Fibroblast of lung (primary cell): ENCODE measurements around the gene TNFSF8.

Experiments used
- CTCF ChIP-seq, 2 donors: IDR thresholded peaks in 1 of 2; conservative IDR thresholded peaks in 1 of 2; 1 replicate in 1 of 2; 2 replicates in 1 of 2; pipeline ENCODE4 v1.5.1; 2011 to 2012; ENCODE audit warnings: low read length in 2 of 2, control low read depth in 1 of 2, inconsistent platforms in 1 of 2, low read depth in 1 of 2, mild to moderate bottlenecking in 1 of 2
- EZH2 ChIP-seq: IDR thresholded peaks from 2 replicates; pipeline ENCODE4 v1.5.1; 2012; ENCODE audit warnings: low read length, control low read depth, mild to moderate bottlenecking; ENCODE audit errors: missing control alignments

GRCh38 chr9:114958844-114959235 lies 28.4 kb upstream of the TNFSF8 start:
- TF ChIP-seq CTCF (conservative IDR thresholded peaks at IDR 0.05 in 1 of 2, IDR thresholded peaks at IDR 0.05 in 1 of 2; ENCODE audit: low read depth in 1 of 2, low read length in 2 of 2) (no peak), EZH2 (no peak)
